Esophagus muscularis mucosa (tissue), 3 donors: ENCODE measurements around the gene GNS.

Source experiments
- POLR2A ChIP-seq: fragments of 450-650 bp; IDR thresholded peaks from one replicate; pipeline ENCODE4 v1.6.1; 2017; ENCODE audit warnings: antibody characterized with exemption, moderate library complexity, mild to moderate bottlenecking, low read depth
- TF ChIP-seq, protein P1 (sequence below), 3 experiments: fragments of 200-600 bp in 2 of 3; fragments of 450-650 bp in 1 of 3; sonication (generic) in 2 of 3; IDR thresholded peaks; one replicate each; pipeline ENCODE4 v1.5.1; 2017 to 2019; ENCODE audit warnings: antibody characterized with exemption in 3 of 3, mild to moderate bottlenecking in 2 of 3, moderate library complexity in 1 of 3

- TF ChIP-seq, protein P1, sequence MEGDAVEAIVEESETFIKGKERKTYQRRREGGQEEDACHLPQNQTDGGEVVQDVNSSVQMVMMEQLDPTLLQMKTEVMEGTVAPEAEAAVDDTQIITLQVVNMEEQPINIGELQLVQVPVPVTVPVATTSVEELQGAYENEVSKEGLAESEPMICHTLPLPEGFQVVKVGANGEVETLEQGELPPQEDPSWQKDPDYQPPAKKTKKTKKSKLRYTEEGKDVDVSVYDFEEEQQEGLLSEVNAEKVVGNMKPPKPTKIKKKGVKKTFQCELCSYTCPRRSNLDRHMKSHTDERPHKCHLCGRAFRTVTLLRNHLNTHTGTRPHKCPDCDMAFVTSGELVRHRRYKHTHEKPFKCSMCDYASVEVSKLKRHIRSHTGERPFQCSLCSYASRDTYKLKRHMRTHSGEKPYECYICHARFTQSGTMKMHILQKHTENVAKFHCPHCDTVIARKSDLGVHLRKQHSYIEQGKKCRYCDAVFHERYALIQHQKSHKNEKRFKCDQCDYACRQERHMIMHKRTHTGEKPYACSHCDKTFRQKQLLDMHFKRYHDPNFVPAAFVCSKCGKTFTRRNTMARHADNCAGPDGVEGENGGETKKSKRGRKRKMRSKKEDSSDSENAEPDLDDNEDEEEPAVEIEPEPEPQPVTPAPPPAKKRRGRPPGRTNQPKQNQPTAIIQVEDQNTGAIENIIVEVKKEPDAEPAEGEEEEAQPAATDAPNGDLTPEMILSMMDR (IDR thresholded peaks at IDR 0.05) = no peak
- TF ChIP-seq POLR2A = no peak
Observed at GRCh38 chr12:64669270-64669842, 89.8 kb downstream of the GNS start.
